Activated CD8-positive, alpha-beta memory T cell treated with anti-CD3 and anti-CD28 coated beads, Interleukin-2, amount 50 U/mL, for 48 hours (primary cell): ENCODE data around the gene PARD6B.

ENCODE experiments used
- DNase-seq: peaks from one replicate; pipeline ENCODE4 v3.0.0-alpha.2; 2020

PARD6B gene

GRCh38 chr20:50801747-50802125, 70.4 kb downstream of the PARD6B start:
- DNase-seq, result no peak

- DNase-seq, result no peak
Observed at GRCh38 chr20:50802289-50802688, 70.9 kb downstream of the PARD6B start.

GRCh38 chr20:50804437-50805348, 73.3 kb downstream of the PARD6B start:
- DNase-seq, result no peak

- DNase-seq, result no peak
Observed at GRCh38 chr20:50805349-50805684, 73.9 kb downstream of the PARD6B start.

- no peak for DNase-seq
Observed at GRCh38 chr20:50806126-50806768, 74.9 kb downstream of the PARD6B start.
